K562 (cell line): ENCODE results near the gene OLFML2A. TPM values are rescaled to one million over a fixed set of nuclear protein-coding genes. Genes with fewer than 3 reads are reported as not detected.
A peak's percentile ranks its signal among the peaks of the same experiment; 100 is the strongest.

Experiments
- CCNT2 ChIP-seq: IDR thresholded peaks from 2 replicates; pipeline ENCODE4 v1.6.1; 2011; ENCODE audit warnings: borderline replicate concordance, low read depth, mild to moderate bottlenecking, moderate library complexity, mixed read lengths, low read length; ENCODE audit not compliant: insufficient read length; ENCODE audit errors: extremely low read depth
- EGR1 ChIP-seq: fragments of 450-650 bp; conservative IDR thresholded peaks from 2 replicates; pipeline ENCODE4 v1.6.1; 2017; ENCODE audit warnings: mild to moderate bottlenecking
- PTRF ChIP-seq: fragments of 450-650 bp; IDR thresholded peaks from 2 replicates; pipeline ENCODE4 v1.6.1; 2016; ENCODE audit warnings: mild to moderate bottlenecking, missing genetic modification characterization, missing compliant biosample characterization
- PYGO2 ChIP-seq: fragments of 450-650 bp; IDR thresholded peaks from 2 replicates; pipeline ENCODE4 v1.6.1; 2016; ENCODE audit warnings: mild to moderate bottlenecking, missing genetic modification characterization, moderate library complexity, missing compliant biosample characterization
- RAD21 ChIP-seq, 2 experiments: fragments of 250-450 bp in 1 of 2; fragments of 450-650 bp in 1 of 2; sonication (Bioruptor Pico) in 1 of 2; formaldehyde crosslinking in 1 of 2; IDR thresholded peaks in 1 of 2; conservative IDR thresholded peaks in 1 of 2; 2 replicates each; pipeline versions ENCODE4 v1.4.0 to v1.8.0; 2020 to 2022; ENCODE audit warnings: mild to moderate bottlenecking in 2 of 2, moderate library complexity in 1 of 2
- SP1 ChIP-seq: sonication (generic); formaldehyde crosslinking; IDR thresholded peaks from 2 replicates; pipeline ENCODE4 v1.8.1; 2022; ENCODE audit warnings: mild to moderate bottlenecking, missing genetic modification reagents
- ZC3H11A ChIP-seq: IDR thresholded peaks from 2 replicates; pipeline ENCODE4 v1.6.1; 2012; ENCODE audit warnings: low read depth, low read length, improper control_type of control experiment
- ZNF121 ChIP-seq: sonication (generic); formaldehyde crosslinking; conservative IDR thresholded peaks from 2 replicates; pipeline ENCODE4 v1.8.0; 2022; ENCODE audit warnings: missing genetic modification reagents
- ZNF436 ChIP-seq: fragments of 250-450, 450-650 bp; sonication (Bioruptor Pico); formaldehyde crosslinking; IDR thresholded peaks from 2 replicates; pipeline ENCODE4 v1.7.0; 2020; ENCODE audit warnings: mild to moderate bottlenecking
- ZNF586 ChIP-seq: fragments of 450-650 bp; formaldehyde crosslinking; conservative IDR thresholded peaks from 2 replicates; pipeline ENCODE4 v1.4.0; 2020; ENCODE audit warnings: mild to moderate bottlenecking, moderate library complexity
- ZNF707 ChIP-seq: fragments of 250-450 bp; sonication (Bioruptor Pico); conservative IDR thresholded peaks from 2 replicates; pipeline ENCODE4 v1.8.0; 2022; ENCODE audit warnings: inconsistent platforms, mild to moderate bottlenecking, moderate library complexity
- polyA plus RNA-seq, 8 experiments: library from polyadenylated mRNA; depleted of rRNA in 4 of 8; stranded (reverse) in 5 of 8; unstranded in 3 of 8; fragments of >200 nt; fragmentation: Nextera tagmentation in 2 of 8; fragmentation: Illumina TruSeq in 1 of 8; extraction: Ambion mirVana in 2 of 8; extraction: Trizol in 1 of 8; gene quantifications; 2 replicates each; pipeline versions ENCODE4 v1.2.1 to v1.2.3, GENCODE V29; 2011 to 2014; ENCODE audit warnings: inconsistent platforms in 1 of 8, missing spikeins in 1 of 8
- total RNA-seq, 7 experiments: library from RNA; depleted of rRNA in 6 of 7; stranded (reverse); fragments of >200 nt in 6 of 7; fragmentation: Illumina TruSeq in 2 of 7; extraction: Trizol in 2 of 7; gene quantifications; 2 replicates each; pipeline versions ENCODE4 v1.2.1 to v1.2.3, GENCODE V29; 2011 to 2021; ENCODE audit warnings: low replicate concordance in 1 of 7
- TF ChIP-seq, protein P1 (sequence below), 2 experiments: fragments of 450-650 bp; IDR thresholded peaks; 2 replicates each; pipeline ENCODE4 v1.6.1; 2016; ENCODE audit warnings: mild to moderate bottlenecking in 2 of 2, borderline replicate concordance in 1 of 2, low read depth in 1 of 2, moderate library complexity in 1 of 2
- TF ChIP-seq, protein P2 (sequence below): fragments of 250-450 bp; sonication (Bioruptor Pico); IDR thresholded peaks from 2 replicates; pipeline ENCODE4 v1.4.0; 2020; ENCODE audit warnings: borderline replicate concordance
- TF ChIP-seq, protein P3 (sequence below): fragments of 450-650 bp; IDR thresholded peaks from 2 replicates; pipeline ENCODE4 v1.6.1; 2016; ENCODE audit warnings: missing biosample characterization, missing genetic modification characterization

Gene OLFML2A
- total and polyA plus RNA-seq, 9 of the 15 experiments (the other 6 are each of a cell fraction or from before 2014, with no cell fraction given): 0.16 TPM; not detected in 8

DNA sequence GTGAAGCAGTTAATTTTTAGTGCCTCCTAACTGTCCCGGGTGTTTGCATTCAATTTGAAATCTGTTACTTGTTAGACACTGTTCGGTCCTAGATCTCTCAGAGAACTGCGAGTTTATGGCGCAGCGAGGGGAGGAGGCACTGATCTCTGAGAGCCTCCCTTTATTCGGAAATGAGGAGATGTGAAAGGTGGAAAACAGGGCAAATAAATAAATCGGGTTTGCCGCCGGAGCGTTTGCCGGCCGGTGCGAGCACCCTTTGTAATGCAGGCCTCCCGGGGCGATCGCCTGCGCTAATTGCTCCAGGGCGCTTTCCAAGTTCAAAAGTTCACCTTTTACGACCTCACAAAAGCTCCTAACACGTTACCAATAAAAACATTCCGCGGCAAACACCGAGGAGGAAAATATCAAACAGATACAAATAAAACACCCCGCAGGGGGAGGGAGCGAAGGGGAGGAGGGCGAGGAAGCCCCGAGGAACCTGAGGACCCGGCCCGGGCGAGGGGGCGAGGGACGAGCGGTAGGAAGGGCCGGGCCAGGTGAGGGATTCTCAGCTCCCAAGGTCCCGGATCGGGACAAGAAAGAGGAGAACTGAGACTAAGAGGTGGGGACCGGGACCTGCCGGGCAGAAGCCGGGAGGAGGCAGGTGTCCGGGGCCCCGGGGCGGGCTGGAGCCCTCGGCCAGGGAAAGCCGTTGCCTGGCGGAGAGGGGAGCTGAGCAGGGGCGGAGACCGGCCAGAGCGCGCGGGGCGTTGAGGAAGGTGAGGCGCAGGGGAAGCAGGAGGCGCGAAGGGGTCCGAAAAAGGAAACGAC, 7.2 kb upstream of the OLFML2A start (continued):
- TF ChIP-seq, protein P1, sequence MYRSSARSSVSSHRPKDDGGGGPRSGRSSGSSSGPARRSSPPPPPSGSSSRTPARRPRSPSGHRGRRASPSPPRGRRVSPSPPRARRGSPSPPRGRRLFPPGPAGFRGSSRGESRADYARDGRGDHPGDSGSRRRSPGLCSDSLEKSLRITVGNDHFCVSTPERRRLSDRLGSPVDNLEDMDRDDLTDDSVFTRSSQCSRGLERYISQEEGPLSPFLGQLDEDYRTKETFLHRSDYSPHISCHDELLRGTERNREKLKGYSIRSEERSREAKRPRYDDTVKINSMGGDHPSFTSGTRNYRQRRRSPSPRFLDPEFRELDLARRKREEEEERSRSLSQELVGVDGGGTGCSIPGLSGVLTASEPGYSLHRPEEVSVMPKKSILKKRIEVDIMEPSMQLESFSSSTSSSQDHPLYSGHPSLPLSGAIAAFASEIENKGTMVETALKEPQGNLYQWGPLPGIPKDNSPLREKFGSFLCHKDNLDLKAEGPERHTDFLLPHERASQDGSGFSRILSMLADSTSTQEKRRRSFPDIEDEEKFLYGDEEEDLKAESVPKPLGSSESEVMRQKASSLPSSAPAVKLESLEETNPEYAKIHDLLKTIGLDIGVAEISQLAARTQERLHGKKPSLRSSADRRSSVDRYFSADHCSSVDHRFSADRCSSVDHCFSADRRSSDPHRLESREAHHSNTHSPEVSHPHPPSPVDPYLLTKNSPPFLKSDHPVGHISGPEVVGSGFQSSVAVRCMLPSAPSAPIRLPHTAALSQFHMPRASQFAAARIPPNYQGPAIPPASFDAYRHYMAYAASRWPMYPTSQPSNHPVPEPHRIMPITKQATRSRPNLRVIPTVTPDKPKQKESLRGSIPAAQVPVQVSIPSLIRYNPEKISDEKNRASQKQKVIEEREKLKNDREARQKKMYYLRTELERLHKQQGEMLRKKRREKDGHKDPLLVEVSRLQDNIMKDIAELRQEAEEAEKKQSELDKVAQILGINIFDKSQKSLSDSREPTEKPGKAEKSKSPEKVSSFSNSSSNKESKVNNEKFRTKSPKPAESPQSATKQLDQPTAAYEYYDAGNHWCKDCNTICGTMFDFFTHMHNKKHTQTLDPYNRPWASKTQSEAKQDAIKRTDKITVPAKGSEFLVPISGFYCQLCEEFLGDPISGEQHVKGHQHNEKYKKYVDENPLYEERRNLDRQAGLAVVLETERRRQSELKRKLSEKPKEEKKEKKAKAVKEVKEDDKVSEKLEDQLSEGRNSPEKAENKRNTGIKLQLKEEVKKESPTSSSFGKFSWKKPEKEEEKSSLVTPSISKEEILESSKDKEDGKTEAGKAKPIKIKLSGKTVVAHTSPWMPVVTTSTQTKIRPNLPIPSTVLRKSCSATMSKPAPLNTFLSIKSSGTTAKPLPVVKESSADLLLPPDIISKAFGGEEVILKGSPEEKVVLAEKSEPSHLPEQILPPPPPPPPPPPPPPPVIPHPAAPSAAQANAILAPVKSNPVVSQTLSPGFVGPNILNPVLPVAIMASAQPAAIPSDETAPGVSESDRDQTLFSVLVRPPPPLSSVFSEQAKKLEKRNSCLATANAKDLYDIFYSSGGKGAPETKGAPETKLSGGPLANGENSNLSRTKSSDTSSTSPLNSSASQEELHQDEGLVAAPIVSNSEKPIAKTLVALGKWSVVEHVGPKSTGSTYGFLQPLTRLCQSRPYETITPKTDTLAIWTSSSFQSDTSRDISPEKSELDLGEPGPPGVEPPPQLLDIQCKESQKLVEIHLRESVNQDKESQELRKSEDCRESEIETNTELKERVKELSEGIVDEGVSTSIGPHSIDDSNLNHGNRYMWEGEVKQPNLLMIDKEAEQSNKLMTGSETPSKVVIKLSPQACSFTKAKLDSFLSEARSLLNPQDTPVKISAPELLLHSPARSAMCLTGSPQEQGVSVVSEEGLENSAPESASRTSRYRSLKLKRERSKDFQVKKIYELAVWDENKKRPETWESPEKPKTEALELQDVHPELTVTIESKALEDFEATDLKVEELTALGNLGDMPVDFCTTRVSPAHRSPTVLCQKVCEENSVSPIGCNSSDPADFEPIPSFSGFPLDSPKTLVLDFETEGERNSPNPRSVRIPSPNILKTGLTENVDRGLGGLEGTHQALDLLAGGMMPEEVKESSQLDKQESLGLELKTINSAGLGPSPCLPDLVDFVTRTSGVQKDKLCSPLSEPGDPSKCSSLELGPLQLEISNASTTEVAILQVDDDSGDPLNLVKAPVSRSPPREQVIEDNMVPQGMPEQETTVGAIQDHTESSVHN (IDR thresholded peaks at IDR 0.05; ENCODE audit: borderline replicate concordance in 1 of 2, low read depth in 1 of 2): no peak
- TF ChIP-seq EGR1 (peak; percentile 46; the same call in 1 of the 2 replicates), PTRF (no peak), RAD21 (CRISPR knock-in tag; conservative IDR thresholded peaks at IDR 0.05 in 1 of 2, IDR thresholded peaks at IDR 0.05 in 1 of 2) (no peak), SP1 (CRISPR knock-in tag) (0 out of 2 replicates have a peak, but pooled peaks have one; percentile 3), ZC3H11A (no peak), ZNF586 (CRISPR knock-in tag) (no peak), ZNF707 (CRISPR knock-in tag) (no peak), ZNF121 (no peak), ZNF436 (CRISPR knock-in tag) (no peak), CCNT2 (no peak), PYGO2 (tag) (no peak)
- TF ChIP-seq, protein P2, sequence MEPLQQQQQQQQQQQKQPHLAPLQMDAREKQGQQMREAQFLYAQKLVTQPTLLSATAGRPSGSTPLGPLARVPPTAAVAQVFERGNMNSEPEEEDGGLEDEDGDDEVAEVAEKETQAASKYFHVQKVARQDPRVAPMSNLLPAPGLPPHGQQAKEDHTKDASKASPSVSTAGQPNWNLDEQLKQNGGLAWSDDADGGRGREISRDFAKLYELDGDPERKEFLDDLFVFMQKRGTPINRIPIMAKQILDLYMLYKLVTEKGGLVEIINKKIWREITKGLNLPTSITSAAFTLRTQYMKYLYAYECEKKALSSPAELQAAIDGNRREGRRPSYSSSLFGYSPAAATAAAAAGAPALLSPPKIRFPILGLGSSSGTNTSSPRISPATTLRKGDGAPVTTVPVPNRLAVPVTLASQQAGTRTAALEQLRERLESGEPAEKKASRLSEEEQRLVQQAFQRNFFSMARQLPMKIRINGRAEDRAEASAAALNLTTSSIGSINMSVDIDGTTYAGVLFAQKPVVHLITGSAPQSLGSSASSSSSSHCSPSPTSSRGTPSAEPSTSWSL (CRISPR knock-in tag): no peak
- TF ChIP-seq, protein P3, sequence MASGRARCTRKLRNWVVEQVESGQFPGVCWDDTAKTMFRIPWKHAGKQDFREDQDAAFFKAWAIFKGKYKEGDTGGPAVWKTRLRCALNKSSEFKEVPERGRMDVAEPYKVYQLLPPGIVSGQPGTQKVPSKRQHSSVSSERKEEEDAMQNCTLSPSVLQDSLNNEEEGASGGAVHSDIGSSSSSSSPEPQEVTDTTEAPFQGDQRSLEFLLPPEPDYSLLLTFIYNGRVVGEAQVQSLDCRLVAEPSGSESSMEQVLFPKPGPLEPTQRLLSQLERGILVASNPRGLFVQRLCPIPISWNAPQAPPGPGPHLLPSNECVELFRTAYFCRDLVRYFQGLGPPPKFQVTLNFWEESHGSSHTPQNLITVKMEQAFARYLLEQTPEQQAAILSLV (tag): no peak
